ENCODE data around the gene IQCN. TPM values are rescaled to one million over a fixed set of nuclear protein-coding genes. Genes with fewer than 3 reads are reported as not detected.

IQCN gene
- total RNA-seq, 1 experiment from 2014 or later = 0.32 TPM

DNA sequence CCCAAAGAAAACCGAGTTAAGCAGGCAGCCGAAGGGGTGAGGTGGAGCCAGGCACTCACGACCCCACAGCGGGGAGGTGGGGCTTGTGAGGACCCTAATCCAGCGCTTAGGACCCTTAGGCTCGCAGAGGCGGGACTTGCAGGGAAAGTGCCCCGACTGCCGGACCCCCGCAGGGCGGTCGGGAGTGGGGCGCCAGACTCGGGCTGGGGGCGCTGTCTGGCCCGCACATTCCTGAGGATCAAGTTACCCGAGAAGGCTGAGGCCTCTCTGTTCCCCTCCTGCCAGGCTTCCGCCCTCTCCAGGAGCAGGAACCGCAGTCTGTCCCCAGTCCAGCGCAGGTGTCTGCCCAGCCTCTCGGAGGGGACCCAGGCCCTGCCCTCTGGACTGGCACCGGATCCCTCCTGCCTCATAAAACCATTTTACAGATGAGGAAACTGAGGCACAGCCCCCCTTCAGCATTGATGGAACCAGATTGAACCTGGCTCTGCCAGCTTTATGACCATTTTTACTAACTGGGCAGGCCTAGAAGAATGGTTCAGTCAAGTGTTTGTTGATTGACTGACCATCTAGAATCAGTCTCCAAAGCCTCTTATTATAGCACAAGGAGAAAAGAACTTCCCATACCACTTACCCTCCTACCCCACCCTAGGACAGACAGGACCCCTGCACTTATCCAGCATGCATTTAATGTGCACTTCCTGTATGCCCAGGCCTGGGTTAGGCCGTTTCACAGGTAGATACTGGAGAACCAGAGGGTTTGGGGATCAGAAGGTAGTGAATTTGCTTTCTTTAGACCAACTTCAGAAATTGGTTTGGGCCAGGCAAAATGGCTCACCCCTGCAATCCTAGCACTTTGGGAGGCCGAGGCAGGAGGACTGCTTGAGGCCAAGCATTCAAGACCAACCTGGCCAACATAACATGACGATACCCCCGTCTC, 13.9 kb upstream of the IQCN start:
- no peak for DNase-seq (ENCODE audit: extremely low read depth, low read depth)

DNA sequence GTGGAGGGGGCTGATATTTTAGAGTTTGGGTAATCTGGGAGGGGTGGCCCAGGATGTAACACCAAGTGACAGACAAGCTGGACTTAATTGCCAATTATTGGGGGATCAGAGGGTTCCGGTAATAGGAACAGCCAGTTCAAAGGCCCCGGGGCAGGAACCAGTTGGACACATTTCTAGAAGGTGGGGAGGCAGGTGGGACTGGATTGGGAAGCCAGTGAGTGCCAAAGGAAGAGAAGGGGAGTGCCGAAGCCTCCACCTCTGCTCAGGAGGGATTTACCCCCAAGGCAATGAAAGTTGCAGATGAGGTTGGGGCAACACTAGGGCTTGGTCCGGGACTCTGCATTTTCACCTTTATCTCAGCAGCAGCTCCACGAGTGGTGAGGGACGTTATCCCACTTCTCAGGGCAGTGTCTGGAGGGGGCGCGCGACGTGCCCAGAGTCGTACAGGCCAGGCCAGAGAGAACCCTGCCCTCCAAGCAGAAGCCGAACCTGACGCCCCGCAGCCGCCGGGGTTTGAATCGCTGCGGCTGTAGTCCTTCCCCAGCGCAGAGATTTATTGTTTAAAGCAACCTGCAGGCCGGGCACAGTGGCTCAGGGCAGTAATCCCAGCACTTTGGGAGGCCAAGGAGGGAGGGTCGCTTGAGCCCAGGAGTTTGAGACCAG, 12.9 kb upstream of the IQCN start:
- no peak for DNase-seq (ENCODE audit: extremely low read depth, low read depth)

DNA sequence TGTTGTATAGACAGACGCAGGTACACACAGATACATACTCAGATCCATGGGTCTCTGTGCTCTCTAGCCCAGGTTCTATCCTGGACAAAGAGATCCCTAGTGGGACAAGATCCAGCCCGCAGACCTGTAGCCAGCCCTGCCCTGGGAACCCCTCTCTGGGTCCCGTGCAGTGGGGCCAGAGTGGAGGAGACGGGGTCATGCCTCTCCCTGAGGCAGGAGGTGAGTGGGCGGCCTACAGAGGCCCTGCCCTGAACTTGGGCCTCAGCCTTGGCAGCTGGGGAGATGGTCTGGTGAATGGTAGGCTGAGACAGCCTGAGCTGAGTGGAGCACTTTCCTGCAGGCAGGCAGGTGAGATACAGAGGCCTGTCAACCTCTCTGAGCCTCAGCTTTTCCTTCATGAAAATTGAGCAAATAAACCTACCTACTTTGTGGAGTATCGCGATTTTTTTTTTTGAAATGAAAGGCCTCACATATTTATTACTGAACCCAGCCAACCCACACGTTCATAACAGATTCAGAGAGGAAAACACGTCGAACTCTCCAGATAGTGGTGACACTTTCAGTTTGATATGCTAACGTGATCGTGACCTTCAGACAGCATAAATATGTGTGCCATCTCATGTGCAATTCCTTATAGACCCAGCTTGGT, 10.6 kb upstream of the IQCN start:
- no peak for DNase-seq (ENCODE audit: extremely low read depth, low read depth)

DNA sequence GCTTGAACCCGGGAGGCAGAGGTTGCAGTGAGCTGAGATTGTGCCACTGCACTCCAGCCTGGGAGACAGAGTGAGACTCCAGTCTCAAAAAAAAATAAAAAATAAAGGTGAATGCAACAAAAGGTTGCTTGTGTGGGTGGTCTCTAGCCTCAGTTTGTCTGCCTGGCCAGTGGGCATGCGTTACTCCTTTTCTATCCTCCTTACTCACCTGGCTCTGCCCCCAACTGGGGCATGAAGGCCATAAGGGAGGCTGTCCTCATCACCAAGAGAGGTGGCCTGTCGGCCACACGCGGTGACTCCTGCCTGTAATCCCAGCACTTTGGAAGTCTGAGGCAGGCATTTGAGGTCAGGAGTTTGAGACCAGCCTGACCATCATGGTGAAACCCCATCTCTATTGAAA, 9.1 kb upstream of the IQCN start:
- DNase-seq (ENCODE audit: extremely low read depth, low read depth) = no peak

DNA sequence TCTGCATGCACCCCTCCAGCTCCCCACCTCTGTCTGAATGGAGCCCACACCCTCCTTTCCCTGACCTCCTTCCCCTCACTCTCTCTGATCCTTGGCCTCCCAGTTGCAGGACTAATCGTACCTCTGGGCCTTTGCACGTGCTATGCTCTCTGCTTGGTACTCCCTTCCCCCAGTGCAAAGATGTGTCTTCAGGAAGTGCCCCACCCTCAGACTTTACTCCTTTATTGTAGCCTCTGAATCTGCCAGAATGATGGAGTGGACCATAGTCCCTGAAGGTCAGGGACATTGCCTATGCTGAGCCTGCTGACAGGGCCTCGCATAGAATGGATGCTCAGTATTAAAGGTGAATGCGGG, 8.5 kb upstream of the IQCN start:
- no peak for DNase-seq (ENCODE audit: extremely low read depth, low read depth)

DNA sequence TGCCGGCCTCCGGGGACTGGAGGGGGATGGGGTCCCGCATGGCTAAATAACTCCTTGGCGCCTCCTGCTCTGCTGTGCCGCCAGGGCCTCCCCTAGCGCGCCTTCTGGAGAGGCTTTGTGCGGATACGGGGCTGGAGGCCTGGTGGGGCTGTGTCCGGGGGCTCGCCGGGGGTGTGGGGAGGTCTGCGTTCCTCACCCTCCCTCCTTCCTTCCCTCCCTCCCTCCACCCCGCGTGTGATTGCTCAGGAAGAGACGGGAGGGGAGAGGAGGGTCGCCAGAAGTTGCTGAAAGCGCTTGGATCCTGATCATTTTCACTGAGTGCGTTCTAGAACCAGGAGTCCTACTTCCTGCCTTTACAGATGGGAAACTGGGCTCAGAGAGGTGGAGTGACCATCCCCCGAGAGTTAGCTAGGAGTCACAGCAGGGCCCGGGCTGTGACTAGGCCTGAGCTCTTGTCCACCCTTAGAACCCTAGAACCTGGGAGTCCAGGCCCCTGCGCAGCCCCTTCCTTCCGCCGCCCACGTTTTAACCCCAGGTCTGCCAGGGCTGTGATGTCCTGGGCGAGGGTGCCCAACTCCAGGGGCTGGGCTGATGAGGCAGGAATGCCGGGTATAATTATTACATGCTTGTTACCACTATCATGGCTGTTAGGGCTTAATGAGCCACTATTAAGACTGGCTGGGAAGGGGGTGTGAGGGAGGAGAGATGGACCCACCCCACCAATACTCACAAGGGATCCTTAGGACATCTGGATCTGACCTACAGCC, 8.0 kb upstream of the IQCN start:
- DNase-seq (ENCODE audit: extremely low read depth, low read depth) = no peak

DNA sequence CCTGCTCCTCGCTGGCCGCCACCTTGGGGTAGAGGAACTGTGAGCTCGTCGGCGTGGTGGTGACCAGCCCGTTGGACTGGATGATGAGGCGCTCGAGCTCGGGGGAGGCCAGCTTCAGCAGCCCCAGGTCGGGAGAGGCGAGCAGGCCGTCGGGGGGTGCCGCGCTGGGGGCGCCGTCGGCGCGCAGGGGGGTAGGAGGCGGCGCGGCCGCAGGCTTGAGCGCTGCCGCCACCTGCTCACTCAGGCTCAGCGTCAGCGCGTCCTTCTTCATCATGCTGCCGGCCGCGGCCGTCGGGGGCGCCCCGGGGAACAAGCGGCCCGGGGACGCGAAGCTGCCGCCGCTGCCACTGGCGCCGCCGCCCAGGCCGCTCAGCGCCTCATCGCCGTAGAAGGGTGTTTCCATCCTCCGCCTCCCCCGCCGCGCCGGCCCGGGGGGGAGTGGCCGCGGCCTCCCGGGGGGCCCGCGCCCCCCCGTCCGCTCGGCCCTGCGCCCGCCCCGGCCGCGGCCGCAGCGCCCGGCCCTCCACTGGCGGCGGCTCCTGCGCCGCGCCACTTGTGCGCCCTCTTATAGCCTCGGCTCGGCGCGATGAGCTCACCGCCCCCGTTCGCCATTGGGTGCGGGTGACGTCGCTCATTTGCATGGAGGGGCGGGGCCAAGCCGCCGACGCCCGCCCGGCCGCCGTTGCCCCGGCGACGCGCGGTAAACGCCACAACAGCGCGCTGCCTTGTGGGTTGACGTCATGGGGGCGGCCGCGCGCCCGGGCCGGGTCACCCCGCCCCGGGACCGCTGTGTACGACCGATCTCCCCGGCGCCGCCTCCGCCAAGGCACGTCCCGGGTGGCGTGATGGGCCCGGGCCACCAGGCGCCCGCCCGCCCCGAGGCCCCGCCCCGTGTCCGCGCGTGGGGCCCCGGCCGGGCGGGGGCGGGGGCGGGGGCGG, 7.1 kb upstream of the IQCN start, which contains the start of gene JUND:
JUND (minus strand) TSS at position 541 of the 939 bp plus-strand sequence; CDS start at position 403, 138 bp downstream.
- DNase-seq (ENCODE audit: extremely low read depth, low read depth) = peak; percentile 92

DNA sequence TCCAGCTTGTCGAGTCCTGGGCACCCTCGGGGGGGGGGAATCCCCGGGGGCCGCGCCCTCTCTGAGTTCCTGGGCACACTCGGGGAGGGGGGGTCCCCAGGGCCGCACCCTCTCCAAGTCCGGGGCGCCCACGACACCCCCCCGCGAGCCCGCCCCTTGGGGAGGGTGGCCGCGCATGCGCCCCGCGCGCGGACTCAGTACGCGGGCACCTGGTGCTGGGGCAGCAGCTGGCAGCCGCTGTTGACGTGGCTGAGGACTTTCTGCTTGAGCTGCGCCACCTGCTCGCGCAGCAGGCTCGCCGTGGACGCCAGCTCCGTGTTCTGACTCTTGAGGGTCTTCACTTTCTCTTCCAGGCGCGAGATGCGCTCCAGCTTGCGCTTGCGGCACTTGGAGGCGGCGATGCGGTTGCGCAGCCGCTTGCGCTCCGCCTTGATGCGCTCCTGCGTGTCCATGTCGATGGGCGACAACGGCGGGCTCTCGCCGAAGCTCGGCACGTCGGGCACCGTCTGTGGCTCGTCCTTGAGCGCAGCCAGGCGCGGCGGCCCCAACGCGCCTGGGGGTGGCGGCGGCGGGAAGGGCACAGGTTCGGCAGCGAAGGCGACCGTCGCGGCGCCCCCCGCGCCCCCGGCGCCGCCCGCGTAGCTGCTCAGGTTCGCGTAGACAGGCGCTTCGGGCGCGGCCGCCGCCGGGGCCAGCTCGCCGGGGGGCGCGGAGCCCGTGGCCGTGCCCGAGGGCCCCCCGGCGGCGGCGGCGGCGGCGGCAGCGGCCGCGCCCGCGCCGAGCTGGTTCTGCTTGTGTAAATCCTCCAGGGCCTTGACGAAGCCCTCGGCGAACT, 6.2 kb upstream of the IQCN start:
- DNase-seq (ENCODE audit: extremely low read depth, low read depth) = peak; percentile 54

DNA sequence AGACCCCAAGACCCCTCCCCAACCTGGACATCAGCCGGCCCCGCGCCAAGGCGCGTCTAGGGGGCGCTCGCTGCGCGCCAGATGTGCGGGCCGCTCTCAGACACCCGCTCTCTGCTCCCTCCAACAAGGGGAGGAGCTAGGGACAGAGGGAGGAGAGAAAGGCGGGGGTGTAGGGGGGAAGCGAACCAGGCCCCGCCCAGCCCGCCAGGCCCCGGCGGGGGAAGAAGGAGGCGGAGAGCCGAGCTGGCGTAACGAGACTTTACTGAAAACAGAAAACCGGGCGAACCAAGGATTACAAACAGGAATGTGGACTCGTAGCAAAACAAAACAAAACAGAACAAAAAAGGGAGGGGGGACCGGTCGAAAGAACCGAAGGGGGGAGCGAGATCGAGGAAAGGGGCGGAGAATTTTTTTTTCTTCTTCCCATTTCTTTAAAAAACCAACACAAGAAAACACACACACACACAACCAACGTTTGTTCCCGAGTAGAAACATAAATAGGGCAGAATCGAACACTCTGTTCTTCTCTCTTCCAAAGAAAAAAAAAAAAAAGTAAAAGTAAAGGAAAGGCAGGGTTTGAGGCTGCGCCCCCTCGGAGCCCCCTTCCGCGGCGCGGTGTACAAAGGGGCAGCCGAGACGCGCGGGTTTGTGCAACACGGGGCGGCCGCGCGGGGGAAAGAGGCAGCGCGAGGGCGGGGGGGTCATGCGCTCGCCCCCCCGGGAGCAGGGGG, 5.4 kb upstream of the IQCN start:
- DNase-seq (ENCODE audit: extremely low read depth, low read depth) = peak; percentile 91

DNA sequence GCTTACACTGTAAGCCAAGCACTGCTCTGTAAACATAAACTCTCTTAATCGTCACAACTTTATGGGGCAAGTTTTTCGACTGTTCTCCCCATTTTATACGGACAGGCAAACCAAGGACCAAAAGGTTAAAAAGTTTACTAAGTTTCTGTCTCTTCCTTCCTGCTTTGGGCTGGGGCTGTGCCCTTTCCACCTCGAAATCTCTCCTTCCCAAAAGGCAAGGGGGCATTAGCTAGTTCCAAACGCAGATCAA, 4.9 kb upstream of the IQCN start:
- DNase-seq (ENCODE audit: extremely low read depth, low read depth) = no peak

DNA sequence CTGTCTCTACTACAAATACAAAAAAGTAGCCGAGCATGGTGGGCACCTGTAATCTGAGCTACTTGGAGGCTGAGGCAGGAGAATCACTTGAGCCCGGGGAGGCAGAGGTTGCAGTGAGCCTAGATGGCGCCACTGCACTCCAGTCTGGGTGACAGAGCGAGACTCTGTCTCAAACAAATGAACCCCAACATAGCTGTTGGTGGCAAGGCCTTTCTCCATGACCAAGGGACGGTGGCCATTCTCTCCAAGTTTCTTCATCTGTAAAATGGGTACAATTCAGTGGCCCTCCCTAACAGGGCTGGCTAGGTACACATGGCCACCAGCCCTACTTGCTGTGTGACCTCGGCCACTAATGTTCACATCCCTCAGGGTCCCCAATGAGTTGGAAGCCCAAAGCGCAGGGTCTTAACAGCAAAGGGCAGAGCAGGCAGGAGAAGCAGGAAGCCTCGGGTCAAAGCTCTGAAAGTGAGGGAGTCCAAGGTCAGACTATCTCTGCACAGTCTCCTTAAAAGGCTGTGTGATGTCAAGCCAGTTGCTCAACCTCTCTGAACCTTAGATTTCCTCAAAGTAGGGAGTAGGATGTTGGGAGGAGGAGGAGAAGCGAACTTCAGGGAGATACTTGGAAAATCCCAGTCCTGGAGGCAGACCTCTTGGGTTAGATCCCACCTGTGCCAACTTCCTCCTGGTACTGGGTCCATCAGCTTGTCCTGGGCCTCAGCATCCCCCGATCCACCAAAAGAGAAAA, 4.4 kb upstream of the IQCN start:
- no peak for DNase-seq (ENCODE audit: extremely low read depth, low read depth)

DNA sequence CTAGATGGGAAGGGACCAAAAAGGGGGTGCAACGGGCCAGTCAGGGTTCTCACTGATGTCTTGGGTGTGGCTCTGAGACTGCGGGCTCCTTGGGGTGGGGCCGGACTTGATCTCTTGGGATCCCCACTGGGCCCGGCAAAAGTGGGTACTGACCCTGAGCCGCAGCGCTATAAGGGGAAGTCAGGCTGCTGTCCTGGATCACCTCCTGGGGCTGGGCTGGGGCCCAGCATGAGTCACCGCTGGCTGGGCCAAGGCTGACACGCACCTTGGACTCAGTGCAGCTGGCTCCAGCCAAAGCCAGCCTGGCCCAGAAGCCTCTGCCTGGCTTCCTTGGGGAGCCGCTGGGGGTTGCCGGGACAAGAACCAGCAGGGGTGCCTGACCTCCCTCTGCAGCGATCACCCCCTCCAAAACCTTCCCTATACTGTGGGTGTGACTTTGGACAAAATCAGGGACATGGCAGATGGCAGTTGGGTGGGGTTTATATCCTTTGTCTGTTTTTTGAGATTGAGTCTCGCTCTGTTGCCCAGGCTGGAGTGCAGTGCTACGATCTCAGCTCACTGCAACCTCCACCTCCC, 617 bp upstream of the IQCN start:
- DNase-seq (ENCODE audit: extremely low read depth, low read depth) = peak; percentile 47

DNA sequence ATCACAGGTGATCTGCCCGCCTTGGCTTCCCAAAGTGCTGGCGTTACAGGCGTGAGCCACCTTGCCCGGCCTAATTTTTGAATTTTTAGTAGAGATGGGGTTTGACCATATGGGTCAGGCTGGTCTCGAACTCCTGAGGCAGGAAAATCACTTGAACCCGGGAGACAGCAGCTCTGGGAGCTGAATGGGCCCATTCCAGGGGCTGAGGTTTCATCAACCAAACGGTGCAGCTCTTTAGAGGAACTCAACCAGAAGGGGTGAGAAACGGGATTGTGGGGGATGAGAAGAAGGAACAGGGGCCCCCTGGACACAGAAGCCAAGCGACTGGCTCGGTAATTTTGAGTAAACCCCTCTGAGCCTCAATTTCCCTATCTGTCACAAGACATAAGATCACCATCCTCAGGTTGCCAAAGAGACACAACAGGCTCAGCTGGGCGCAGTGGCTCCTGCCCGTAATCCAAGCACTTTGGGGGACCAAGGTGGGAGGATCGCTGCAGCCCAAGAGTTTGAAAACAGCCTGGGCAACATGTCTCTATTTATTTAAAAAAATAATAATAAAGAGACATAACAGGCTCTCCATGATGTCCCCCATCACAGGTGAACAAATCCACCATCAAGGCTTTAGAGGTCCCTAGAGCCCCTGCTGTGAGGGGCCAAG, 562 bp downstream of the IQCN start:
- DNase-seq (ENCODE audit: extremely low read depth, low read depth) = no peak

DNA sequence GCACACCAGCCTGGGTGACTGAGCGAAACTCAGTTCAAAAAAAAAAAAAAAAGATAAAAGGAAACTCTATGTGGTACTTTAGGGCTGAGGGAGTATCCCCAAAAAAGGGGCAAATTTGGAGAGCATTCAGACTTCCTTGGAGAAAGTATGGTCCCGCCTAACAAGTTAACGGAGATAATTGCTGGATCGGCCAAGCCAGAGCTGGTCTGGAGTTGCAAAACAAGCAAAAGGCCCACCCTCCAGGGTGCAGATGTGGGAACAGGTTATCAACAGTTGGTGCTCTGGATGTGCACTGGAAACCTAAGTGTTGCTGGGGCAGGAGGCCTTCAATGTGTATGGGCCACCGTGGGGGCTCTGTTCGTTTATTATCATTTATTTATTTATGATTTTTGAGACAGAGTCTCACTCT, 2.8 kb downstream of the IQCN start:
- no peak for DNase-seq (ENCODE audit: extremely low read depth, low read depth)

DNA sequence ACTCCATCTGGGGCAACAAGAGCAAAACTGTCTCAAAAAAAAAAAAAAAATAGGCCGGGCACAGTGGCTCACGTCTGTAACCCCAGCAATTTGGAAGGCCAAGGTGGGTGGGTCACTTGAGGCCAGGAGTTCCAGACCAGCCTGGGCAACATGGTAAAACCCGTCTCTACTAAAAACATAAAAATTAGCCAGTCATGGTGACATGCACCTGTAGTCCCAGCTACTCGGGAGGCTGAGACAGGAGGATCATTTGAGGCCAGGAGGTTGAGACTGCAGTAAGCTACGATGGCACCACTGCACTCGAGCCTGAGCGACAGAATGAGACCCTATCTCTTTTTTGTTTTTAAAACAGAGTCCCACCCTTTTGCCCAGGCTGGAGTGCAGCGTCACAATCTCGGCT, 3.9 kb downstream of the IQCN start:
- no peak for DNase-seq (ENCODE audit: extremely low read depth, low read depth)

DNA sequence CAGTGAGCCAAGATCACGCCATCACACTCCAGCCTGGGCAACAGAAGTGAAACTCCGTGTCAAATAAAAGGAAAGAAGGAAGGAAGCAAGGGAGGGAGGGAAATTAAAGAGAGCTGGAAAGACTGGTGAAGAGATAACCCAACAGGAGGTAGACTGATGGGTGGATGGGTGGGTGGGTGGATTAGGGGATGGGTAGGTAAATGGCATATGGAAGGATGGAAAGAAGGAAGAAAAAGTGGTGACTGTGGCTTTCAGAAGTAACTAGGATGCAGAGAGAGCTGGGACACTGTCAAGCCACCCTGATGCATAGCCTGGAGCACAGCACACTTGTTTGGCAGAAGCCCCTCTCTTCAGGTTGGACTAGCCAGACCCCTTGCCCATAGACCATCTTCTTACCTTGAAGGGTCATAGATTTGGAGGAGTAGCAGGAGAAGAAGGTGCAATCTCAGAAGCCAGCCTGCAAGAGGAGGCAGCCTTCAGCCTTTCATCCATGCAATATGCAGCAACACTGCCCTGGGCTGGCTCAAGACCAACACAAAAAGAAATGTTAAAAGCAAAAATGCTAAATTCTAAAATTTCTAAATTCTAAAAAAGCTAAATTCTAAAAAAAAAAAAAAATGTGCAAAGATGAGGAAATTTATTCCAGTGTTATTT, 5.1 kb downstream of the IQCN start:
- no peak for DNase-seq (ENCODE audit: extremely low read depth, low read depth)
